Transverse colon (tissue), 4 donors: ENCODE data around the gene PCDHGA4. TPM values are rescaled to one million over a fixed set of nuclear protein-coding genes. Genes with fewer than 3 reads are reported as not detected.

Experiments used
- DNase-seq: peaks from one replicate; pipeline ENCODE4 v3.0.0-alpha.2; 2019
- H3K27ac ChIP-seq, 4 donors: fragments of 200-600 bp; sonication (generic); 2 replicates each; pipeline ENCODE4 v1.5.1; 2016 to 2018; ENCODE audit warnings: inconsistent platforms in 4 of 4
- H3K27me3 ChIP-seq: fragments of 200-600 bp; sonication (generic); 2 replicates; pipeline ENCODE4 v1.5.1; 2017; ENCODE audit warnings: inconsistent platforms
- H3K36me3 ChIP-seq, 4 donors: fragments of 200-600 bp; sonication (generic); 2 replicates each; pipeline ENCODE4 v1.5.1; 2017 to 2019; ENCODE audit warnings: inconsistent platforms in 4 of 4
- H3K4me1 ChIP-seq, 4 donors: fragments of 200-600 bp; sonication (generic); 2 replicates each; pipeline ENCODE4 v1.5.1; 2017 to 2020; ENCODE audit warnings: inconsistent platforms in 4 of 4
- H3K4me3 ChIP-seq, 4 donors: fragments of 200-600 bp; sonication (generic); 1 replicate in 1 of 4; 2 replicates in 3 of 4; pipeline versions ENCODE4 v1.5.1 to v1.6.1; 2017 to 2019; ENCODE audit warnings: inconsistent platforms in 4 of 4
- H3K9me3 ChIP-seq, 2 donors: fragments of 200-600 bp; sonication (generic); 2 replicates each; pipeline ENCODE4 v1.5.1; 2017 to 2019; ENCODE audit warnings: inconsistent platforms in 2 of 2
- EP300 ChIP-seq: sonication (generic); formaldehyde crosslinking; IDR thresholded peaks from one replicate; pipeline ENCODE4 v1.6.1; 2017; ENCODE audit warnings: antibody characterized with exemption, low read depth
- POLR2A ChIP-seq: fragments of 450-650 bp; IDR thresholded peaks from one replicate; pipeline ENCODE4 v1.6.1; 2016; ENCODE audit warnings: antibody characterized with exemption, mild to moderate bottlenecking, moderate library complexity
- POLR2AphosphoS5 ChIP-seq, 3 donors: sonication (generic); formaldehyde crosslinking; IDR thresholded peaks; one replicate each; pipeline ENCODE4 v1.6.1; 2016; ENCODE audit warnings: antibody characterized with exemption in 3 of 3
- WGBS, 2 donors: methylation state at CpG; one replicate each; pipeline ENCODE4 v1.1.5; 2018; ENCODE audit warnings: low coverage in 1 of 2; 5-methylcytosine and 5-hydroxymethylcytosine counted together
- in situ Hi-C, 4 donors: fragments of 200-750 bp; cut with MboI; loops; one replicate each; pipeline versions ENCODE4 v1.15.0 to v1.15.1; 2017; ENCODE audit warnings: low sequenced_read_pairs in 3 of 4, low pct_ligation_motif_present in 1 of 4, low pct_unique_long_range_greater_than_20kb in 1 of 4
- intact Hi-C: fragments of 100-400 bp; cut with DNase I; formaldehyde crosslinking; loops from one replicate; pipeline ENCODE4 v1.15.1; 2023; ENCODE audit warnings: low total_unique reads
- total RNA-seq, 4 donors: library from RNA; depleted of rRNA; stranded (reverse); fragments of >200 nt; gene quantifications; one replicate each; pipeline ENCODE4 v1.1.0, GENCODE V29; 2016
- TF ChIP-seq, protein P1 (sequence below), 5 experiments: fragments of 200-600 bp in 3 of 5; fragments of 450-650 bp in 2 of 5; sonication (generic) in 3 of 5; IDR thresholded peaks; 1 replicate in 2 of 5; 2 replicates in 3 of 5; pipeline ENCODE4 v1.5.1; 2016 to 2017; ENCODE audit warnings: antibody characterized with exemption in 5 of 5, inconsistent platforms in 3 of 5, mild to moderate bottlenecking in 2 of 5, moderate library complexity in 1 of 5

PCDHGA4 gene
- total RNA-seq, 4 donors from 2014 or later: 1.4 to 18.0 (median 1.6) TPM; not detected in 1

DNA sequence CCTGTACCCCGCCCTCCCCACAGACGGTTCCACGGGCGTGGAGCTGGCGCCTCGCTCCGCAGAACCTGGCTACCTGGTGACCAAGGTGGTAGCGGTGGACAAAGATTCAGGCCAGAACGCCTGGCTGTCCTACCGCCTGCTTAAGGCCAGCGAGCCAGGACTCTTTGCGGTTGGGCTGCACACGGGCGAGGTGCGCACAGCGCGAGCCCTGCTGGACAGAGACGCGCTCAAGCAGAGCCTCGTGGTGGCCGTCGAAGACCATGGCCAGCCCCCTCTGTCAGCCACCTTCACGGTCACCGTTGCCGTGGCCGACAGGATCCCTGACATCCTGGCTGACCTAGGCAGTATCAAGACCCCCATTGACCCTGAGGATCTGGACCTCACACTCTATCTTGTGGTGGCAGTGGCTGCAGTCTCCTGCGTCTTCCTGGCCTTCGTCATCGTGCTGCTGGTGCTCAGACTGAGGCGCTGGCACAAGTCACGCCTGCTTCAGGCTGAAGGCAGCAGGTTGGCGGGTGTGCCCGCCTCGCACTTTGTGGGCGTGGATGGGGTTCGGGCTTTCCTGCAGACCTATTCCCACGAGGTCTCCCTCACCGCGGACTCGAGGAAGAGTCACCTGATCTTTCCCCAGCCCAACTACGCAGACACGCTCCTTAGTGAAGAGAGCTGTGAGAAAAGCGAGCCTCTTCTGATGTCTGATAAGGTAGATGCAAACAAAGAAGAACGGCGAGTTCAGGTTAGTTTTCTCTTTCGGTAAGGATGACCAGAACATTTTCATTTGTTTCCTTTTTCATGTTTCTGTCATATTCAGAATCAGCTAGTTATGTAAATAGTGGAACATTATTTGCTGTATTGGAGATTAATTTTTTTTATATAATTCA is 11.4 kb downstream of the PCDHGA4 start:
- TF ChIP-seq POLR2A: no peak
- TF ChIP-seq POLR2AphosphoS5 (IDR thresholded peaks at IDR 0.05): no peak
- TF ChIP-seq, protein P1, sequence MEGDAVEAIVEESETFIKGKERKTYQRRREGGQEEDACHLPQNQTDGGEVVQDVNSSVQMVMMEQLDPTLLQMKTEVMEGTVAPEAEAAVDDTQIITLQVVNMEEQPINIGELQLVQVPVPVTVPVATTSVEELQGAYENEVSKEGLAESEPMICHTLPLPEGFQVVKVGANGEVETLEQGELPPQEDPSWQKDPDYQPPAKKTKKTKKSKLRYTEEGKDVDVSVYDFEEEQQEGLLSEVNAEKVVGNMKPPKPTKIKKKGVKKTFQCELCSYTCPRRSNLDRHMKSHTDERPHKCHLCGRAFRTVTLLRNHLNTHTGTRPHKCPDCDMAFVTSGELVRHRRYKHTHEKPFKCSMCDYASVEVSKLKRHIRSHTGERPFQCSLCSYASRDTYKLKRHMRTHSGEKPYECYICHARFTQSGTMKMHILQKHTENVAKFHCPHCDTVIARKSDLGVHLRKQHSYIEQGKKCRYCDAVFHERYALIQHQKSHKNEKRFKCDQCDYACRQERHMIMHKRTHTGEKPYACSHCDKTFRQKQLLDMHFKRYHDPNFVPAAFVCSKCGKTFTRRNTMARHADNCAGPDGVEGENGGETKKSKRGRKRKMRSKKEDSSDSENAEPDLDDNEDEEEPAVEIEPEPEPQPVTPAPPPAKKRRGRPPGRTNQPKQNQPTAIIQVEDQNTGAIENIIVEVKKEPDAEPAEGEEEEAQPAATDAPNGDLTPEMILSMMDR (IDR thresholded peaks at IDR 0.05): no peak
- no peak for TF ChIP-seq EP300
- H3K4me3 ChIP-seq: no peak overlapping the region
- in situ Hi-C loops: loop anchor here in 1 of 4 donors (25.0 kb wide), 1 partner anchor 196 kb away; no protein-coding TSS in a partner anchor
- H3K36me3 ChIP-seq: no peaks in the 10 kb centered on the region
- H3K27ac ChIP-seq: no peak overlapping the region
- H3K9me3 ChIP-seq: peaks cover 56 to 93% of the 10 kb centered on the region in 2 donors
- intact Hi-C loops: no loop called here
- DNase-seq: no peak
- WGBS, 2 donors: 63 to 75% methylated on average over 7 to 46 of the region's 46 CpGs
- H3K4me1 ChIP-seq: no peaks in the 10 kb centered on the region
- peaks cover 37% of the 10 kb centered on the region for H3K27me3 ChIP-seq

DNA sequence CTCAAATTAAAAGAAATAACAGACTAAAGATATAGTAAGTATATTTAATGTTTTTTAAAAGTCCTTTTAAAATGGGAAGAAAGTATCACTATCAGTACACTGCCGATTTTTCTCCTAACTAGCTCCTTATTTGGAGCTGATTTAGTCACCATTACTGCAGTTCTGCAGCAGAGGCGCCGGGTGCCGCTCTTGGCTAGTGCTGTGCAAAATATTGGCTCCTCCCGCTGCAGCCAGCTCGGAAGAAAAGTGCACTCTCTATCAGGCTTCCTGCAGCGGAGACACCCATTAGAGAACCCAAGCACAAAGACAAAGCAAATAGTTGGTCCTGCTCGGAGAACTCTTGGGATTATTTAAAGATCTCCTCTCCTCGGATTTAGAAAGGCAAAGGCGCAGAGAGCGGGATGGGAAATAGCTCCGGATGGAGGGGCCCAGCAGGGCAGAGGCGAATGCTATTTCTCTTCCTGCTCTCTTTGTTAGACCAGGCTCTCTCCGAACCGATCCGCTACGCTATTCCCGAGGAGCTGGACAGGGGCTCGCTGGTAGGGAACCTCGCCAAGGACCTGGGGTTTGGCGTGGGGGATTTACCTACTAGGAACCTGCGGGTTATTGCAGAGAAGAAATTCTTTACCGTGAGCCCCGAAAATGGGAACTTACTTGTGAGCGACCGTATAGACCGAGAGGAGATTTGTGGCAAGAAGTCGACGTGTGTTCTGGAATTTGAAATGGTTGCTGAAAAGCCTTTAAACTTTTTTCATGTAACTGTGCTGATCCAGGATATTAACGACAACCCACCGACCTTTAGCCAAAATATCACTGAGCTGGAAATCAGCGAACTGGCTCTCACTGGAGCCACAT is 15.4 kb downstream of the PCDHGA4 start, which contains the start of gene PCDHGB3:
PCDHGB3 (plus strand) TSS at position 249 of the 855 bp plus-strand sequence; CDS start at position 402, 153 bp downstream.
- H3K4me3 ChIP-seq: peak within 1 kb of the TSS in 1 of 4 donors; percentile 30
- peaks cover 26 to 95% of the 10 kb centered on the region in 2 donors for H3K9me3 ChIP-seq
- in situ Hi-C loops (loop anchor here in 1 of 4 donors (25.0 kb wide), 1 partner anchor 192 kb away; no protein-coding TSS in a partner anchor), intact Hi-C loops (no loop called here)
- no peak within 1 kb of the TSS for H3K27ac ChIP-seq
- peaks cover 0 to 3% (median 0%) of the 10 kb centered on the region in 4 donors for H3K36me3 ChIP-seq
- TF ChIP-seq, protein P1 (IDR thresholded peaks at IDR 0.05): peak in 1 of 5 experiments; percentile 14
- no peak for TF ChIP-seq EP300
- no peaks in the 10 kb centered on the region for H3K4me1 ChIP-seq
- peak; percentile 21 for DNase-seq
- WGBS, 2 donors: 47 to 52% methylated on average over 12 to 32 of the region's 32 CpGs
- peaks cover 15% of the 10 kb centered on the region for H3K27me3 ChIP-seq

DNA sequence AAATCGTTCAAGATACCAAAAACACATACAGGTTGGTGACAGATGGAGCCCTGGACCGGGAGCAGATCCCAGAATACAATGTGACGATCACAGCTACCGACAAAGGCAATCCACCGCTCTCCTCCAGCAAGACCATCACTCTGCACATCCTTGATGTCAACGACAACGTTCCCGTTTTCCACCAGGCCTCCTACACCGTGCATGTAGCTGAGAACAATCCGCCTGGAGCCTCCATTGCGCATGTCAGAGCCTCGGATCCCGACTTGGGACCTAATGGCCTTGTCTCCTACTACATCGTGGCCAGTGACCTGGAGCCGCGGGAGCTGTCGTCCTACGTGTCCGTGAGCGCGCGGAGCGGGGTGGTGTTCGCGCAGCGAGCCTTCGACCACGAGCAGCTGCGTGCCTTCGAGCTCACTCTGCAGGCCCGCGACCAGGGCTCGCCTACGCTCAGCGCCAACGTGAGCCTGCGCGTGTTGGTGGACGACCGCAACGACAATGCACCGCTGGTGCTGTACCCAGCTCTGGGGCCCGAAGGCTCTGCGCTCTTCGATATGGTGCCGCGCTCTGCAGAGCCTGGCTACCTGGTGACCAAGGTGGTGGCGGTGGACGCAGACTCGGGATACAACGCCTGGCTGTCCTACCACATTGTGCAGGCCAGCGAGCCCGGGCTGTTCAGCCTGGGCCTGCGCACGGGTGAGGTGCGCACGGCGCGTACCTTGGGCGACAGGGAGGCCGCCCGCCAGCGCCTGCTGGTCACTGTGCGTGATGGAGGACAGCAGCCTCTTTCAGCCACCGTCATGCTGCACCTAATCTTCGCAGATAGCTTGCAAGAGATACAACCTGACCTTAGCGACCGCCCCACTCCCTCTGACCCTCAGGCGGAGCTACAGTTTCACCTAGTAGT is 17.0 kb downstream of the PCDHGA4 start:
- in situ Hi-C loops (loop anchor here in 1 of 4 donors (25.0 kb wide), 1 partner anchor 190 kb away; no protein-coding TSS in a partner anchor), intact Hi-C loops (no loop called here)
- Histone ChIP-seq H3K4me3 (no peak overlapping the region), H3K27ac (no peak overlapping the region), H3K4me1 (no peaks in the 10 kb centered on the region), H3K27me3 (peaks cover 5% of the 10 kb centered on the region), H3K36me3 (peaks cover 0 to 3% (median 0%) of the 10 kb centered on the region in 4 donors), H3K9me3 (peaks cover 19 to 90% of the 10 kb centered on the region in 2 donors)
- DNase-seq: no peak
- TF ChIP-seq POLR2A: no peak
- no peak for TF ChIP-seq POLR2AphosphoS5 (IDR thresholded peaks at IDR 0.05)
- TF ChIP-seq, protein P1 (IDR thresholded peaks at IDR 0.05): no peak
- TF ChIP-seq EP300: no peak
- WGBS, 2 donors: 57 to 76% methylated on average over 2 to 69 of the region's 69 CpGs
